ENCODE data around the gene ARL6IP1. TPM values are rescaled to one million over a fixed set of nuclear protein-coding genes. Genes with fewer than 3 reads are reported as not detected.

ARL6IP1 gene
- polyA plus RNA-seq, 1 of the 3 experiments (the other 2 are of a cell fraction), result 95.8 TPM

DNA sequence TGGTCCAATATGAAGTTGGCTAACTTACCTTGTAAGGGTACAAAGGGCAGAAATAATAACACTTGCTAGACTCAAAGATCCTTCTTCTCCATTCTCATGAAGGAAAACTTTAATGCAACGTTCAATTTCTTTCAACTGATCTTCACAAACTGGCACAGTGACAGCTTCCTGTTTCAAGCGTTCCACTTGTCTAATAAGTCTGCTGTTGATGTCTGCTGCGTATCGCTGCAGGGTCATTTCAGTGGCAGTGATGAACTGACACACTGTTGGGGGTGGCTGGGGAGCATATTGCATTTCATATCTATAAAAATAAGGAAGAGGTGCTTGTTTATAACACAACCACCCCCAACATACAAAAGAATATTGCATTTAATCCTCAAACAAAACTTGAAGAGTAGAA, 33.5 kb upstream of the ARL6IP1 start:
- no peaks in the 10 kb centered on the region for H3K27me3 ChIP-seq (ENCODE audit: insufficient read depth)
- DNase-seq, result no peak
- no peaks in the 10 kb centered on the region for H3K9me2 ChIP-seq
- H3K9ac ChIP-seq, result no peak overlapping the region
- H3K4me2 ChIP-seq, result no peak overlapping the region
- H3K4me1 ChIP-seq (ENCODE audit: control insufficient read depth in 1 of 2, insufficient read depth in 2 of 2, low read depth in 1 of 2, low read length in 1 of 2), result no peaks in the 10 kb centered on the region
- ChIA-PET CTCF (interaction anchor here (0.8 to 2.7 kb wide), 4 partner anchors 13 to 129 kb away, joined by 3 to 7 read pairs (median 3); partner anchors contain the start of gene ARL6IP1), POLR2A (no interaction called here)
- H3K4me3 ChIP-seq (ENCODE audit: low read depth in 2 of 2, low read length in 1 of 2), result no peak overlapping the region
- no peak overlapping the region for H3K27ac ChIP-seq (ENCODE audit: low read depth in 2 of 2, low read length in 1 of 2)
- no peak for TF ChIP-seq IRF3 (IDR thresholded peaks at IDR 0.05; ENCODE audit: low read depth, low read length)
- TF ChIP-seq FOXM1 (IDR thresholded peaks at IDR 0.05; ENCODE audit: low read depth), result no peak
- no peak for TF ChIP-seq TAF1 (IDR thresholded peaks at IDR 0.05; ENCODE audit: borderline replicate concordance, low read depth, low read length)
- TF ChIP-seq, protein P1, sequence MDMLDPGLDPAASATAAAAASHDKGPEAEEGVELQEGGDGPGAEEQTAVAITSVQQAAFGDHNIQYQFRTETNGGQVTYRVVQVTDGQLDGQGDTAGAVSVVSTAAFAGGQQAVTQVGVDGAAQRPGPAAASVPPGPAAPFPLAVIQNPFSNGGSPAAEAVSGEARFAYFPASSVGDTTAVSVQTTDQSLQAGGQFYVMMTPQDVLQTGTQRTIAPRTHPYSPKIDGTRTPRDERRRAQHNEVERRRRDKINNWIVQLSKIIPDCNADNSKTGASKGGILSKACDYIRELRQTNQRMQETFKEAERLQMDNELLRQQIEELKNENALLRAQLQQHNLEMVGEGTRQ (IDR thresholded peaks at IDR 0.05; ENCODE audit: borderline replicate concordance, low read depth, low read length), result no peak
- TF ChIP-seq ZBTB33 (IDR thresholded peaks at IDR 0.05; ENCODE audit: borderline replicate concordance, low read depth), result no peak
- TF ChIP-seq GATA2 (CRISPR knock-in tag; IDR thresholded peaks at IDR 0.05), result no peak
- no peak for TF ChIP-seq REST (IDR thresholded peaks at IDR 0.05; ENCODE audit: low read depth, low read length)
- no peak for TF ChIP-seq MEF2A (IDR thresholded peaks at IDR 0.05; ENCODE audit: borderline replicate concordance, low read depth)
- TF ChIP-seq GABPA (IDR thresholded peaks at IDR 0.05; ENCODE audit: low read depth), result no peak
- TF ChIP-seq TCF12 (IDR thresholded peaks at IDR 0.05), result no peak
- TF ChIP-seq FOSL2 (IDR thresholded peaks at IDR 0.05; ENCODE audit: borderline replicate concordance, low read depth), result no peak
- TF ChIP-seq RFX5 (IDR thresholded peaks at IDR 0.05; ENCODE audit: low read length), result no peak
- TF ChIP-seq CTCF (IDR thresholded peaks at IDR 0.05), result no peak
- no peak for TF ChIP-seq RCOR1 (IDR thresholded peaks at IDR 0.05; ENCODE audit: low read length)
- no peak for TF ChIP-seq EP300 (IDR thresholded peaks at IDR 0.05; ENCODE audit: borderline replicate concordance in 1 of 2, low read depth in 1 of 2, low read length in 1 of 2)
- no peak for TF ChIP-seq RAD21 (IDR thresholded peaks at IDR 0.05; ENCODE audit: low read length)
- TF ChIP-seq TEAD4 (IDR thresholded peaks at IDR 0.05; ENCODE audit: borderline replicate concordance, insufficient read depth), result no peak
- no peak for TF ChIP-seq POLR2AphosphoS5 (IDR thresholded peaks at IDR 0.05; ENCODE audit: low read depth, low read length)
- TF ChIP-seq EZH2phosphoT487 (IDR thresholded peaks at IDR 0.05; ENCODE audit: borderline replicate concordance, low read depth), result no peak
- no peak for TF ChIP-seq NFIC (IDR thresholded peaks at IDR 0.05; ENCODE audit: borderline replicate concordance)
- no peaks in the 10 kb centered on the region for H3K9me3 ChIP-seq
- H3F3A ChIP-seq (replicated peaks; ENCODE audit: insufficient read depth), result peaks cover 12% of the 10 kb centered on the region
- no peak overlapping the region for H2AFZ ChIP-seq (ENCODE audit: low read depth)
- H3K79me2 ChIP-seq (ENCODE audit: insufficient read depth), result no peaks in the 10 kb centered on the region
- H4K20me1 ChIP-seq (ENCODE audit: insufficient read depth), result no peaks in the 10 kb centered on the region
- peaks cover 91 to 93% of the 10 kb centered on the region in 2 experiments for H3K36me3 ChIP-seq (replicated peaks in 1 of 2; ENCODE audit: control insufficient read depth in 1 of 2, insufficient read depth in 2 of 2, low read length in 1 of 2)
- 93% methylated on average over 4 of the region's 4 CpGs for WGBS (ENCODE audit: low lambda C conversion rate)
